GM23338 (cell line): ENCODE results near the gene LRATD1.

Experiments used
- CREB1 ChIP-seq: fragments of 250-450 bp; sonication (Bioruptor Pico); IDR thresholded peaks from 2 replicates; pipeline ENCODE4 v1.5.0; 2020; ENCODE audit warnings: low read depth, mild to moderate bottlenecking, moderate library complexity
- EZH2 ChIP-seq: fragments of 200-600 bp; sonication (generic); IDR thresholded peaks from one replicate; pipeline ENCODE4 v1.8.0; 2017; ENCODE audit warnings: antibody characterized with exemption, mild to moderate bottlenecking, low read depth; ENCODE audit not compliant: unreplicated experiment
- EZH2phosphoT487 ChIP-seq: fragments of 200-600 bp; sonication (generic); IDR thresholded peaks from one replicate; pipeline ENCODE4 v1.8.1; 2018; ENCODE audit warnings: antibody characterized with exemption; ENCODE audit not compliant: unreplicated experiment
- JUNB ChIP-seq: IDR thresholded peaks from one replicate; pipeline ENCODE4 v1.6.1; 2016; ENCODE audit warnings: antibody characterized with exemption; ENCODE audit not compliant: unreplicated experiment
- POLR2AphosphoS5 ChIP-seq: IDR thresholded peaks from 2 replicates; pipeline ENCODE4 v1.6.1; 2016; ENCODE audit warnings: antibody characterized with exemption, low read depth
- ZNF114 ChIP-seq: fragments of 250-450 bp; sonication (Bioruptor Pico); IDR thresholded peaks from 2 replicates; pipeline ENCODE4 v1.5.0; 2020; ENCODE audit warnings: mild to moderate bottlenecking, moderate library complexity
- ZNF331 ChIP-seq: fragments of 250-450 bp; sonication (Bioruptor Pico); IDR thresholded peaks from 2 replicates; pipeline ENCODE4 v1.5.0; 2020; ENCODE audit warnings: low read depth, mild to moderate bottlenecking, moderate library complexity
- TF ChIP-seq, protein P1 (sequence below), 2 experiments: fragments of 200-600 bp in 1 of 2; sonication (generic) in 1 of 2; conservative IDR thresholded peaks; 2 replicates each; pipeline versions ENCODE4 v1.5.1 to v1.6.1; 2016 to 2017; ENCODE audit warnings: antibody characterized with exemption in 2 of 2, low read depth in 2 of 2, mild to moderate bottlenecking in 2 of 2, moderate library complexity in 1 of 2
- TF ChIP-seq, protein P2 (sequence below): IDR thresholded peaks from one replicate; pipeline ENCODE4 v1.6.1; 2018; ENCODE audit warnings: antibody characterized with exemption; ENCODE audit not compliant: unreplicated experiment

DNA sequence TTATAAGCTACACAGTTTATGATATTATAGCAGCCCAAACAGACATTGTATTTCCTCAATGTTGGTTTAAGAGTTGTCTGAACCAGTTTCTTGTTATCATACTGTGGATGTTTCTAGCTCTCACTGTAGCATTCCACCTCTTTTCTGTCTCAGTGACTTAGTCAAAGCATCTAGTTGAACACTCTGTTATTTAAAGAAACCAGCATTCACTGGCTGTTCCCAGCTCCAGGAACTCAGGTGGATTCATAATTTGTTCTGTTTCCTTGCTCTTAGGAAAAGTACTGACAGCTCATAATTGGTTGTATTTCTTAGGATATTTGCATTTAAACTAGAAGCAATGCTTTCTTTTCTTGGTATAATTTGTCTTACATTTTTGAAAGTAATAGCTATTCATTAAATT, 17.5 kb downstream of the LRATD1 start:
- TF ChIP-seq EZH2phosphoT487 (no peak), JUNB (no peak), EZH2 (no peak), POLR2AphosphoS5 (no peak), CREB1 (no peak), ZNF114 (no peak), ZNF331 (CRISPR knock-in tag) (no peak)
- TF ChIP-seq, protein P1, sequence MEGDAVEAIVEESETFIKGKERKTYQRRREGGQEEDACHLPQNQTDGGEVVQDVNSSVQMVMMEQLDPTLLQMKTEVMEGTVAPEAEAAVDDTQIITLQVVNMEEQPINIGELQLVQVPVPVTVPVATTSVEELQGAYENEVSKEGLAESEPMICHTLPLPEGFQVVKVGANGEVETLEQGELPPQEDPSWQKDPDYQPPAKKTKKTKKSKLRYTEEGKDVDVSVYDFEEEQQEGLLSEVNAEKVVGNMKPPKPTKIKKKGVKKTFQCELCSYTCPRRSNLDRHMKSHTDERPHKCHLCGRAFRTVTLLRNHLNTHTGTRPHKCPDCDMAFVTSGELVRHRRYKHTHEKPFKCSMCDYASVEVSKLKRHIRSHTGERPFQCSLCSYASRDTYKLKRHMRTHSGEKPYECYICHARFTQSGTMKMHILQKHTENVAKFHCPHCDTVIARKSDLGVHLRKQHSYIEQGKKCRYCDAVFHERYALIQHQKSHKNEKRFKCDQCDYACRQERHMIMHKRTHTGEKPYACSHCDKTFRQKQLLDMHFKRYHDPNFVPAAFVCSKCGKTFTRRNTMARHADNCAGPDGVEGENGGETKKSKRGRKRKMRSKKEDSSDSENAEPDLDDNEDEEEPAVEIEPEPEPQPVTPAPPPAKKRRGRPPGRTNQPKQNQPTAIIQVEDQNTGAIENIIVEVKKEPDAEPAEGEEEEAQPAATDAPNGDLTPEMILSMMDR (conservative IDR thresholded peaks at IDR 0.05; ENCODE audit: low read depth in 2 of 2), result no peak
- TF ChIP-seq, protein P2, sequence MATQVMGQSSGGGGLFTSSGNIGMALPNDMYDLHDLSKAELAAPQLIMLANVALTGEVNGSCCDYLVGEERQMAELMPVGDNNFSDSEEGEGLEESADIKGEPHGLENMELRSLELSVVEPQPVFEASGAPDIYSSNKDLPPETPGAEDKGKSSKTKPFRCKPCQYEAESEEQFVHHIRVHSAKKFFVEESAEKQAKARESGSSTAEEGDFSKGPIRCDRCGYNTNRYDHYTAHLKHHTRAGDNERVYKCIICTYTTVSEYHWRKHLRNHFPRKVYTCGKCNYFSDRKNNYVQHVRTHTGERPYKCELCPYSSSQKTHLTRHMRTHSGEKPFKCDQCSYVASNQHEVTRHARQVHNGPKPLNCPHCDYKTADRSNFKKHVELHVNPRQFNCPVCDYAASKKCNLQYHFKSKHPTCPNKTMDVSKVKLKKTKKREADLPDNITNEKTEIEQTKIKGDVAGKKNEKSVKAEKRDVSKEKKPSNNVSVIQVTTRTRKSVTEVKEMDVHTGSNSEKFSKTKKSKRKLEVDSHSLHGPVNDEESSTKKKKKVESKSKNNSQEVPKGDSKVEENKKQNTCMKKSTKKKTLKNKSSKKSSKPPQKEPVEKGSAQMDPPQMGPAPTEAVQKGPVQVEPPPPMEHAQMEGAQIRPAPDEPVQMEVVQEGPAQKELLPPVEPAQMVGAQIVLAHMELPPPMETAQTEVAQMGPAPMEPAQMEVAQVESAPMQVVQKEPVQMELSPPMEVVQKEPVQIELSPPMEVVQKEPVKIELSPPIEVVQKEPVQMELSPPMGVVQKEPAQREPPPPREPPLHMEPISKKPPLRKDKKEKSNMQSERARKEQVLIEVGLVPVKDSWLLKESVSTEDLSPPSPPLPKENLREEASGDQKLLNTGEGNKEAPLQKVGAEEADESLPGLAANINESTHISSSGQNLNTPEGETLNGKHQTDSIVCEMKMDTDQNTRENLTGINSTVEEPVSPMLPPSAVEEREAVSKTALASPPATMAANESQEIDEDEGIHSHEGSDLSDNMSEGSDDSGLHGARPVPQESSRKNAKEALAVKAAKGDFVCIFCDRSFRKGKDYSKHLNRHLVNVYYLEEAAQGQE, result no peak
